ENCODE measurements around the gene ELMO1. TPM values are rescaled to one million over a fixed set of nuclear protein-coding genes. Genes with fewer than 3 reads are reported as not detected.

ELMO1 gene
- polyA plus RNA-seq, 1 donor (not counting 4 experiments of a cell fraction or from before 2014, with no cell fraction given): not detected

GRCh38 chr7:37000511-37000910, 448.2 kb downstream of the ELMO1 start:
- DNase-seq (ENCODE audit: low read depth, low spot score) (no peak), FAIRE-seq (no peak)
- Histone ChIP-seq H3K4me1 (ENCODE audit: control insufficient read depth, extremely low read depth, insufficient read depth, low read length) (no peaks in the 10 kb centered on the region), H3K27ac (ENCODE audit: control insufficient read depth, insufficient read depth, low read length) (no peak overlapping the region), H3K79me2 (ENCODE audit: control insufficient read depth, insufficient read depth, low read length) (no peaks in the 10 kb centered on the region), H3K4me3 (ENCODE audit: control insufficient read depth in 2 of 3, extremely low read depth in 1 of 3, insufficient read depth in 2 of 3, low read depth in 1 of 3, low read length in 3 of 3) (no peak overlapping the region), H3K36me3 (ENCODE audit: control insufficient read depth in 2 of 2, extremely low read depth in 1 of 2, insufficient read depth in 2 of 2, low read length in 2 of 2) (no peaks in the 10 kb centered on the region), H3K27me3 (ENCODE audit: control insufficient read depth, extremely low read depth, insufficient read depth, low read length) (no peaks in the 10 kb centered on the region), H3K9ac (ENCODE audit: control insufficient read depth, extremely low read depth, insufficient read depth, low read length) (no peak overlapping the region), H3K9me1 (ENCODE audit: control insufficient read depth, extremely low read depth, insufficient read depth, low read length) (no peaks in the 10 kb centered on the region), H3K4me2 (ENCODE audit: control insufficient read depth, extremely low read depth, insufficient read depth, low read depth, low read length) (no peak overlapping the region), H3K9me3 (ENCODE audit: control insufficient read depth, low read depth, low read length) (no peaks in the 10 kb centered on the region), H2AFZ (ENCODE audit: control insufficient read depth, low read length) (no peak overlapping the region), H4K20me1 (ENCODE audit: control insufficient read depth, extremely low read depth, insufficient read depth, low read length) (no peaks in the 10 kb centered on the region)
- TF ChIP-seq, protein P1, sequence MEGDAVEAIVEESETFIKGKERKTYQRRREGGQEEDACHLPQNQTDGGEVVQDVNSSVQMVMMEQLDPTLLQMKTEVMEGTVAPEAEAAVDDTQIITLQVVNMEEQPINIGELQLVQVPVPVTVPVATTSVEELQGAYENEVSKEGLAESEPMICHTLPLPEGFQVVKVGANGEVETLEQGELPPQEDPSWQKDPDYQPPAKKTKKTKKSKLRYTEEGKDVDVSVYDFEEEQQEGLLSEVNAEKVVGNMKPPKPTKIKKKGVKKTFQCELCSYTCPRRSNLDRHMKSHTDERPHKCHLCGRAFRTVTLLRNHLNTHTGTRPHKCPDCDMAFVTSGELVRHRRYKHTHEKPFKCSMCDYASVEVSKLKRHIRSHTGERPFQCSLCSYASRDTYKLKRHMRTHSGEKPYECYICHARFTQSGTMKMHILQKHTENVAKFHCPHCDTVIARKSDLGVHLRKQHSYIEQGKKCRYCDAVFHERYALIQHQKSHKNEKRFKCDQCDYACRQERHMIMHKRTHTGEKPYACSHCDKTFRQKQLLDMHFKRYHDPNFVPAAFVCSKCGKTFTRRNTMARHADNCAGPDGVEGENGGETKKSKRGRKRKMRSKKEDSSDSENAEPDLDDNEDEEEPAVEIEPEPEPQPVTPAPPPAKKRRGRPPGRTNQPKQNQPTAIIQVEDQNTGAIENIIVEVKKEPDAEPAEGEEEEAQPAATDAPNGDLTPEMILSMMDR (optimal IDR thresholded peaks at IDR 0.05 in 1 of 3, IDR thresholded peaks at IDR 0.05 in 1 of 3, conservative IDR thresholded peaks at IDR 0.05 in 1 of 3; ENCODE audit: extremely low read depth in 1 of 3, insufficient read depth in 2 of 3, low read length in 3 of 3): no peak
- TF ChIP-seq EZH2 (IDR thresholded peaks at IDR 0.05; ENCODE audit: low read length): no peak
- dilution Hi-C loops (cut with MboI; ENCODE audit: extremely low pct_ligation_motif_present, low sequenced_read_pairs): no loop called here

GRCh38 chr7:36999626-37000485, 448.8 kb downstream of the ELMO1 start:
- dilution Hi-C loops (cut with MboI; ENCODE audit: extremely low pct_ligation_motif_present, low sequenced_read_pairs): loop anchor here (25.0 kb wide), 1 partner anchor 187 kb away; no protein-coding TSS in a partner anchor
- TF ChIP-seq, protein P1 (optimal IDR thresholded peaks at IDR 0.05 in 1 of 3, IDR thresholded peaks at IDR 0.05 in 1 of 3, conservative IDR thresholded peaks at IDR 0.05 in 1 of 3; ENCODE audit: extremely low read depth in 1 of 3, insufficient read depth in 2 of 3, low read length in 3 of 3): no peak
- TF ChIP-seq EZH2 (IDR thresholded peaks at IDR 0.05; ENCODE audit: low read length): no peak
- Histone ChIP-seq H4K20me1 (ENCODE audit: control insufficient read depth, extremely low read depth, insufficient read depth, low read length) (no peaks in the 10 kb centered on the region), H3K36me3 (ENCODE audit: control insufficient read depth in 2 of 2, extremely low read depth in 1 of 2, insufficient read depth in 2 of 2, low read length in 2 of 2) (no peaks in the 10 kb centered on the region), H3K4me1 (ENCODE audit: control insufficient read depth, extremely low read depth, insufficient read depth, low read length) (no peaks in the 10 kb centered on the region), H3K9me3 (ENCODE audit: control insufficient read depth, low read depth, low read length) (no peaks in the 10 kb centered on the region), H3K9me1 (ENCODE audit: control insufficient read depth, extremely low read depth, insufficient read depth, low read length) (no peaks in the 10 kb centered on the region), H3K4me3 (ENCODE audit: control insufficient read depth in 2 of 3, extremely low read depth in 1 of 3, insufficient read depth in 2 of 3, low read depth in 1 of 3, low read length in 3 of 3) (no peak overlapping the region), H3K79me2 (ENCODE audit: control insufficient read depth, insufficient read depth, low read length) (no peaks in the 10 kb centered on the region), H3K27ac (ENCODE audit: control insufficient read depth, insufficient read depth, low read length) (no peak overlapping the region), H3K9ac (ENCODE audit: control insufficient read depth, extremely low read depth, insufficient read depth, low read length) (no peak overlapping the region), H3K4me2 (ENCODE audit: control insufficient read depth, extremely low read depth, insufficient read depth, low read depth, low read length) (no peak overlapping the region), H3K27me3 (ENCODE audit: control insufficient read depth, extremely low read depth, insufficient read depth, low read length) (no peaks in the 10 kb centered on the region), H2AFZ (ENCODE audit: control insufficient read depth, low read length) (no peak overlapping the region)
- FAIRE-seq (no peak), DNase-seq (ENCODE audit: low read depth, low spot score) (no peak)

Measured in keratinocyte (primary cell).